HepG2 (cell line): ENCODE results near the gene FAM3A. TPM values are rescaled to one million over a fixed set of nuclear protein-coding genes. Genes with fewer than 3 reads are reported as not detected.

Source experiments
- ATAC-seq: fragments of 200-7000 bp; cut with Tn5 transposase; 3 replicates; pipeline ENCODE4 v1.9.1; 2020; ENCODE audit warnings: mild to moderate bottlenecking, moderate library complexity
- BruUV-seq: library from RNA; stranded (reverse); fragments of 400-500 nt; replicated peaks from 2 replicates; lab custom pipeline; 2021; lab: Mats Ljungman, UMichigan
- CTCF ChIA-PET: fragments of 300-600 bp; formaldehyde crosslinking; extraction: SDS; loops from one replicate; lab custom pipeline; 2021; ENCODE audit warnings: low total read pairs, inconsistent platforms, low intra/inter-chr PET ratio; lab: Yijun Ruan, JAX
- POLR2A ChIA-PET: fragments of 350-600 bp; sonication (Branson Sonifier 250); formaldehyde crosslinking; loops from one replicate; lab custom pipeline; 2020; ENCODE audit warnings: antibody characterized with exemption, inconsistent platforms; lab: Yijun Ruan, JAX
- DNase-seq: peaks from one replicate; pipeline ENCODE4 v3.0.0-alpha.2; 2015; ENCODE audit warnings: low spot score
- FAIRE-seq: peaks from 3 replicates; lab custom pipeline; 2011; peaks lifted over from hg19 to GRCh38; lab: Jason Lieb, UNC
- H2AFZ ChIP-seq: one replicate; pipeline ENCODE4 v1.6.1; 2011; ENCODE audit warnings: low read length, inconsistent platforms
- H3K27ac ChIP-seq: fragments of 300-600 bp; 3 replicates; pipeline ENCODE4 v1.8.0; 2011; ENCODE audit warnings: mixed run types, mild to moderate bottlenecking, mixed read lengths, low read length, inconsistent platforms; ENCODE audit not compliant: insufficient read depth; ENCODE audit errors: extremely low read length
- H3K27me3 ChIP-seq, 2 experiments: fragments of 200-600 bp in 1 of 2; 2 replicates in 1 of 2; 3 replicates in 1 of 2; pipeline versions ENCODE4 v1.6.0 to v1.8.0; 2011; ENCODE audit warnings: low read length in 2 of 2, mild to moderate bottlenecking in 2 of 2, moderate library complexity in 2 of 2, inconsistent platforms in 1 of 2; ENCODE audit not compliant: insufficient read depth in 2 of 2, control insufficient read depth in 1 of 2
- H3K36me3 ChIP-seq, 2 experiments: fragments of 200-600 bp in 1 of 2; replicated peaks in 1 of 2; 2 replicates in 1 of 2; 3 replicates in 1 of 2; pipeline versions ENCODE4 v1.5.1 to v1.8.0; 2011; ENCODE audit warnings: low read length in 2 of 2, inconsistent platforms in 1 of 2; ENCODE audit not compliant: insufficient read depth in 2 of 2, control insufficient read depth in 1 of 2
- H3K4me1 ChIP-seq: 2 replicates; pipeline ENCODE4 v1.5.1; 2012; ENCODE audit warnings: low read length, inconsistent platforms; ENCODE audit not compliant: insufficient read depth
- H3K4me2 ChIP-seq: 2 replicates; pipeline ENCODE4 v1.6.0; 2011; ENCODE audit warnings: low read depth, low read length, inconsistent platforms
- H3K4me3 ChIP-seq, 3 experiments: fragments of 200-600 bp in 1 of 3; sonication (generic), shearing (Covaris generic) in 1 of 3; replicated peaks in 1 of 3; 2 replicates each; pipeline ENCODE4 v1.5.1; 2011 to 2016; ENCODE audit warnings: low read length in 3 of 3, inconsistent platforms in 2 of 3, low read depth in 2 of 3, mild to moderate bottlenecking in 2 of 3, control low read depth in 1 of 3, mixed read lengths in 1 of 3; ENCODE audit not compliant: insufficient read depth in 1 of 3
- H3K79me2 ChIP-seq: one replicate; pipeline ENCODE4 v1.6.1; 2011; ENCODE audit warnings: low read length, inconsistent platforms; ENCODE audit not compliant: insufficient read depth
- H3K9ac ChIP-seq: 2 replicates; pipeline ENCODE4 v1.6.0; 2011; ENCODE audit warnings: mild to moderate bottlenecking, low read depth, low read length, inconsistent platforms; ENCODE audit not compliant: insufficient read depth
- H3K9me3 ChIP-seq: 2 replicates; pipeline ENCODE4 v1.5.1; 2012; ENCODE audit warnings: mild to moderate bottlenecking, low read length
- H4K20me1 ChIP-seq: 2 replicates; pipeline ENCODE4 v1.6.0; 2011; ENCODE audit warnings: inconsistent platforms, mild to moderate bottlenecking, low read length, moderate library complexity; ENCODE audit not compliant: insufficient read depth
- AKNA ChIP-seq: sonication (generic); formaldehyde crosslinking; IDR thresholded peaks from 2 replicates; pipeline ENCODE4 v1.4.0; 2020; ENCODE audit warnings: missing genetic modification reagents, borderline replicate concordance
- DRAP1 ChIP-seq: IDR thresholded peaks from 2 replicates; pipeline ENCODE4 v1.6.1; 2016; ENCODE audit warnings: missing genetic modification reagents, missing compliant biosample characterization
- HNRNPUL1 ChIP-seq: fragments of 200-400 bp; formaldehyde crosslinking; IDR thresholded peaks from 2 replicates; pipeline ENCODE4 v1.6.1; 2017; ENCODE audit warnings: low read depth, mild to moderate bottlenecking, low read length, moderate library complexity
- KDM6A ChIP-seq: IDR thresholded peaks from 2 replicates; pipeline ENCODE4 v1.6.1; 2016; ENCODE audit warnings: low read depth
- SPEN ChIP-seq: sonication (generic); formaldehyde crosslinking; IDR thresholded peaks from 2 replicates; pipeline ENCODE4 v1.5.1; 2020; ENCODE audit warnings: low read depth, mild to moderate bottlenecking, missing genetic modification reagents
- ZFP62 ChIP-seq: sonication (generic); formaldehyde crosslinking; IDR thresholded peaks from 2 replicates; pipeline ENCODE4 v1.4.0; 2020; ENCODE audit warnings: missing genetic modification reagents
- ZFX ChIP-seq: sonication (generic); formaldehyde crosslinking; IDR thresholded peaks from 2 replicates; pipeline ENCODE4 v1.4.0; 2020; ENCODE audit warnings: mild to moderate bottlenecking, low read depth, missing genetic modification reagents, moderate library complexity
- ZNF260 ChIP-seq: sonication (generic); formaldehyde crosslinking; IDR thresholded peaks from 2 replicates; pipeline ENCODE4 v1.4.0; 2020; ENCODE audit warnings: missing genetic modification reagents, low read depth, mild to moderate bottlenecking, borderline replicate concordance
- ZNF281 ChIP-seq: sonication (generic); formaldehyde crosslinking; IDR thresholded peaks from 2 replicates; pipeline ENCODE4 v1.4.0; 2020; ENCODE audit warnings: missing genetic modification reagents, borderline replicate concordance
- ZNF549 ChIP-seq: sonication (generic); formaldehyde crosslinking; IDR thresholded peaks from 2 replicates; pipeline ENCODE4 v1.5.0; 2020; ENCODE audit warnings: missing genetic modification reagents
- ZNF687 ChIP-seq: sonication (generic); formaldehyde crosslinking; IDR thresholded peaks from 2 replicates; pipeline ENCODE4 v1.5.1; 2020; ENCODE audit warnings: mild to moderate bottlenecking, missing genetic modification reagents, moderate library complexity
- WGBS: methylation state at CpG from one replicate; pipeline ENCODE4 v1.1.6; 2017; ENCODE audit warnings: low lambda C conversion rate; 5-methylcytosine and 5-hydroxymethylcytosine counted together
- in situ Hi-C: cut with HindIII; loops from 2 replicates; pipeline ENCODE4 v1.10.0; 2017; ENCODE audit warnings: low pct_unique_long_range_greater_than_20kb; ENCODE audit not compliant: extremely low pct_ligation_motif_present
- intact Hi-C: fragments of 100-400 bp; cut with micrococcal nuclease; formaldehyde crosslinking; loops from one replicate; pipeline ENCODE4 v1.10.0; 2022; ENCODE audit not compliant: unreplicated experiment
- polyA plus RNA-seq, 8 experiments: library from polyadenylated mRNA; depleted of rRNA in 3 of 8; stranded (reverse) in 7 of 8; unstranded in 1 of 8; fragments of >200 nt; fragmentation: Illumina TruSeq in 4 of 8; extraction: Trizol in 4 of 8; gene quantifications; 2 replicates each; pipeline versions ENCODE4 v1.2.1 to v1.2.3, GENCODE V29; 2011 to 2016; ENCODE audit warnings: low read depth in 4 of 8, missing spikeins in 1 of 8, mixed read lengths in 1 of 8; ENCODE audit not compliant: insufficient read depth in 1 of 8
- total RNA-seq, 5 experiments: library from RNA; depleted of rRNA; stranded (reverse); fragments of >200 nt; fragmentation: Illumina TruSeq; extraction: Trizol; gene quantifications; 2 replicates each; pipeline ENCODE4 v1.2.3, GENCODE V29; 2016; ENCODE audit warnings: low read depth in 1 of 5

FAM3A gene
- total and polyA plus RNA-seq, 2 of the 13 experiments (the other 11 are each of a cell fraction or from before 2014, with no cell fraction given) = 11.2 to 22.7 TPM

- TF ChIP-seq ZNF687 (CRISPR knock-in tag) (no peak), ZFP62 (no peak), SPEN (CRISPR knock-in tag) (no peak), ZFX (CRISPR knock-in tag) (no peak; the same call in 1 of the 2 replicates), ZNF549 (no peak)
Observed at GRCh38 chrX:154490021-154490413, 26.0 kb downstream of the FAM3A start (continued).

GRCh38 chrX:154489182-154489581, 26.9 kb downstream of the FAM3A start:
- Histone ChIP-seq H3K79me2 (no peaks in the 10 kb centered on the region), H4K20me1 (no peaks in the 10 kb centered on the region), H3K4me1 (peaks cover 26% of the 10 kb centered on the region), H3K27ac (no peak overlapping the region), H3K36me3 (no peaks in the 10 kb centered on the region; a peak in 1 of 5 replicates), H3K4me3 (peak overlapping the region in 2 of 3 experiments; percentile 68 to 78; a peak in 3 of 6 replicates), H2AFZ (no peak overlapping the region), H3K4me2 (peak overlapping the region; percentile 76), H3K27me3 (no peaks in the 10 kb centered on the region), H3K9me3 (no peaks in the 10 kb centered on the region), H3K9ac (no peak overlapping the region)
- in situ Hi-C loops = no loop called here
- no peak for DNase-seq
- intact Hi-C loops = no loop called here
- no peak for ATAC-seq
- no CpG with 5 or more reads among the region's 4 CpGs for WGBS
- FAIRE-seq = no peak
- no TSS peak for BruUV-seq
- POLR2A ChIA-PET = interaction anchor here (0.9 to 3.0 kb wide), 11 partner anchors 25 to 118 kb away, joined by 3 to 31 read pairs (median 5); partner anchors contain the start of genes ATP6AP1, DNASE1L1, EMD and FAM3A
- CTCF ChIA-PET = no interaction called here
- TF ChIP-seq AKNA (CRISPR knock-in tag) (no peak), KDM6A (CRISPR knock-in tag) (no peak), DRAP1 (no peak), ZNF281 (CRISPR knock-in tag) (no peak), ZNF260 (CRISPR knock-in tag) (no peak), HNRNPUL1 (no peak)
